ENCODE results near the gene FOXB1.

Gene FOXB1

DNA sequence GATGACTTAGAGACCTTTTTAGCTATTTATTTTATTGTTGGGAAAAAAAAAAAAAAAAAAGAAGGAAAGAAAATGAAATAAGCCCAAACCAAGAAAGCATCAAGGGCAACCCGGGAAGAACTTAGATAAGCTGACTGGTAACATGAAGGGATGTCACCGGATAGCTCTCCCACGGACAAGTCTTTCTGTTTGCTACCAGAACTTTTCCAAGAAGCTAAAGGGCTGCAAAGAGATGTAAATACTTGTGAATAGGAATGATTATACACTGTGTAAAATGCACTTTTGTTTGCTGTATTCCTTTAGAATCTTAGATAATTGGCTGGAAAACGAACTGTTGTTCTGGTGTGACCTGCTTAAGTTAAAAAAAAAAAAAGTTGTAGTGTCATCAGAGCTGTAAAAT lies 2.8 kb downstream of the FOXB1 start:
- H3K4me2 ChIP-seq: peak overlapping the region; percentile 83 to 94 (median 86)
- H3K36me3 ChIP-seq: no peaks in the 10 kb centered on the region
- peak overlapping the region in 4 of 11 experiments; percentile 66 to 72 (median 70); a peak in 6 of 22 replicates for H3K9ac ChIP-seq
- peaks cover 100% of the 10 kb centered on the region in 11 experiments for H3K27me3 ChIP-seq
- peaks cover 10 to 27% (median 21%) of the 10 kb centered on the region in 10 experiments; a peak in 17 of 20 replicates for H3K4me1 ChIP-seq
- peaks cover 0 to 77% (median 21%) of the 10 kb centered on the region in 11 experiments; a peak in 14 of 22 replicates for H4K20me1 ChIP-seq
- no peak for TF ChIP-seq Cebpa-rat (IDR thresholded peaks at IDR 0.05)
- peaks cover 19 to 34% (median 28%) of the 10 kb centered on the region in 11 experiments; a peak in 20 of 22 replicates for H3K9me3 ChIP-seq (replicated peaks in 1 of 11)
- H3K4me3 ChIP-seq: peak overlapping the region; percentile 48 to 72 (median 60); a peak in 19 of 20 replicates
- no peak overlapping the region; a peak in 1 of 22 replicates for H3K27ac ChIP-seq

DNA sequence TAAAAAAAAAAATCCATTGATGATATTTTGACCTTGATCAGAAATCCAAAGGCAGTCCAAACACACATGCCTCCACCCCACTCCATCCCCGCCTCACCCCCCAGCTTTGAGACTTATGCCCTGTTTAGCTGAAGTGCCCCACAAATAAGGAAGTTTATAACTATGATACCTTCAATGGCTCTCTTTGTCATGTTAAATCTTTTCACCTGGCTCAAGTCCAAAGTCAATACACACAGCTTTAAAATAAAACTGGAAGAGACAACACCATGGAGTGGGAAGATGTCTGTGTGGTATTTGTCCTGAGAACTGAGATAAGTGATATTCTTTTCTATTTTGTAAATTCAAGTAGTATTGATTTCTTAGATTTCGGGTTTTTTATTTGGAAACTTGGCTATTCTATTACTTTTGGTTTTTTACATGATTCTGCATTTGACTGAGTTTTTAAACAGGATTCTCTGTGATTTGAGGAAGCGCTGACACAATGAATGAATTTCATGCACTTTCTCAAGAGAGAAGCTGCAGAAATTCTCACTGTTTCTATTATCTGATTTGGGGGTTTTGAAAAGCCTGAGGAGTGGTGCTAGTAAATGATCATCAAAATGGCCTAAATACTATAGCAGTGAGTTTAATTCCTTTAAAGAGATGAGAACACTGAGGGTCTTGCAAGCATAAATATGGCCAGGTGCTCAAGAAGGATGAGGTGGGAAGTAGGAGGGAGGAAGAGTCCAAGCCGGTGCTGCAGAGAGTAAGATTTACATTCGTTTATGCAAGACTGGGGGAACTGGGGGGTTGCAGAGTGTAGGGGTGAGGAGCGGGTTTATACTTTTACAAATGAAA lies 5.2 kb downstream of the FOXB1 start:
- Histone ChIP-seq H4K20me1 (peaks cover 0 to 59% (median 14%) of the 10 kb centered on the region in 11 experiments; a peak in 12 of 22 replicates), H3K4me1 (peaks cover 2 to 16% (median 12%) of the 10 kb centered on the region in 10 experiments; a peak in 16 of 20 replicates), H3K4me2 (no peak overlapping the region), H3K36me3 (no peaks in the 10 kb centered on the region), H3K4me3 (no peak overlapping the region), H3K27ac (no peak overlapping the region), H3K9ac (no peak overlapping the region), H3K27me3 (peaks cover 86 to 96% (median 87%) of the 10 kb centered on the region in 11 experiments), H3K9me3 (replicated peaks in 1 of 11) (peaks cover 12 to 16% (median 14%) of the 10 kb centered on the region in 11 experiments; a peak in 19 of 22 replicates)
- no peak for TF ChIP-seq Cebpa-rat (IDR thresholded peaks at IDR 0.05)

DNA sequence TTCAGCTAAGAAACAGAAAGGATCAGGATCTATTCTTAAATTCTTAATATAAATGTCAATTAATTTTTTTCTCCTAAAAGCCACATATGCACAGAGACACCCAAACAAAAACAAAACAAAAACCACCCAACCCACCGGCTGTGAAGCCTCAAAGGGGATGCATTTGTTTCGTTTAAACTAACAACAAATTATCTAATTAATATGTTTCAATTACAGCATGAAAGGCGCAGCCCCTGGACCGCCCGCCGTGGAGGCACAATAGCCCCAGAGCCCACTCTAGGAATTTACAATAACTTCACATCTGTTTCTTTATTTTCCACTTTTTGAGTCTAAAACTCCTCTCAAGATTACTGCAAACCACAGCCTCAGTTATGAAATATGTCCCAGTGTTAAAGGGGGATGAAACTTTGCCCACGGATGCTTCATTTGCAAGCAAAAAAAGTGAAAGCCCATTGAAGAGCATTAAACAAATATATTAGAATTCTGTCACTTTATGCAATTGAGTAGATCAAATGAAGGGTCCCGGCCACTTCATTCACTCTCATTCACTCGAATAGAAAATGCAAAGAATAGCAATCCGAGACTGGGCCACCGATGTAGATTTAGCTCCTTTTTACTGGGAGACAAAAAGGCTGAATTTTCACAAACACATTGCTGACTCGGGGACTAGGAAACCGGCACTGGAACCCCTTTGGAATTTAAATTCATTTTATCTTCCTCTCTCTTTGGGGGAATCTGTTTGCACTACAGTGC lies 6.0 kb downstream of the FOXB1 start:
- no peaks in the 10 kb centered on the region for H3K36me3 ChIP-seq
- H4K20me1 ChIP-seq: peaks cover 0 to 56% (median 8%) of the 10 kb centered on the region in 11 experiments; a peak in 12 of 22 replicates
- H3K9me3 ChIP-seq (replicated peaks in 1 of 11): peaks cover 4 to 8% (median 6%) of the 10 kb centered on the region in 11 experiments; a peak in 19 of 22 replicates
- H3K4me3 ChIP-seq: no peak overlapping the region
- no peak overlapping the region for H3K9ac ChIP-seq
- H3K4me1 ChIP-seq: peaks cover 0 to 15% (median 10%) of the 10 kb centered on the region in 10 experiments; a peak in 15 of 20 replicates
- H3K4me2 ChIP-seq: no peak overlapping the region
- no peak overlapping the region for H3K27ac ChIP-seq
- TF ChIP-seq Cebpa-rat (IDR thresholded peaks at IDR 0.05): no peak
- H3K27me3 ChIP-seq: peaks cover 77 to 89% (median 79%) of the 10 kb centered on the region in 11 experiments

DNA sequence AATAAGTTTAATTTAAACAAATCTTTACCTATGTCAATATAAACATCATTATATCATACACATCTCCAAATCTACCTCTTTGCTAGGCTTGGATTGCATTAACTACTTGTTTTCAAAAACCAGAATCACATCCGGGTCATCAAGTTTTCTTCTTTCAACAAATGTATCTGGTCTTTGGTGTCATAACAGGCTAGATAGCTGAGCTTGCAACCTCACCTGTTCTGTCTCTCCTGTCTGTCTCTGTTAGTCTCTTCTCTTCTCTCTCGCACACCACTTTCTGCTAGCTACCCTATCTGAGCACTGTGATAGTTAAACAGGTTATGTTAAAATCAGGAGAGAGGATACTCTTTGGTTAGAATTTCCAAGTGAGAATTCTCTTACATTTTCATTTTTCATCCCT lies 6.7 kb downstream of the FOXB1 start:
- no peaks in the 10 kb centered on the region for H3K36me3 ChIP-seq
- TF ChIP-seq Cebpa-rat (IDR thresholded peaks at IDR 0.05): no peak
- peaks cover 0 to 49% (median 5%) of the 10 kb centered on the region in 11 experiments; a peak in 11 of 22 replicates for H4K20me1 ChIP-seq
- H3K27ac ChIP-seq: no peak overlapping the region
- peaks cover 2 to 10% (median 7%) of the 10 kb centered on the region in 10 experiments; a peak in 16 of 20 replicates for H3K4me1 ChIP-seq
- H3K4me3 ChIP-seq: no peak overlapping the region
- peaks cover 70 to 82% (median 72%) of the 10 kb centered on the region in 11 experiments for H3K27me3 ChIP-seq
- no peak overlapping the region for H3K4me2 ChIP-seq
- H3K9me3 ChIP-seq (replicated peaks in 1 of 11): peaks cover 0 to under 1% (median 0%) of the 10 kb centered on the region in 11 experiments; a peak in 3 of 22 replicates
- H3K9ac ChIP-seq: no peak overlapping the region

DNA sequence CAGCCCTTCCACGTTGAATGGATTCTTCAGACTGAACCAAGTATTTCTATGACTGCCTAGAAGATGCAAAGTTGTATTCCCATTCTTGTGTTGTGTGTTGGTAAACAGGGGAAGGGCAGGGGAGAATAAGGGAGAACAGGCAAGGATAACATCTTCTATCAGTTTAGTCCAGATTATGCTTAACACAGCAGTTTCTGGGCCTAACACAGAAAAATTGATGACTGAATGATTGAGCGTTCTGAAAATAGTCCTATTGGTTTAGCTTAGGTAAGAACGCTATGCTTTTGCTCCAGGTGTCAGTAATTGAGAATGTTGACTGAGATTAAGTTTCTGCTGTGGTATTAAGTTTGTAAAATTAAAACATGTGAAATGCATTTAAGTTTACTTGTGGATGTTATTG lies 8.6 kb downstream of the FOXB1 start:
- 0 out of 22 replicates have a peak, but pooled peaks cover 0 to 6% (median 0%) of the 10 kb centered on the region in 11 experiments for H3K9me3 ChIP-seq (replicated peaks in 1 of 11)
- H3K4me1 ChIP-seq: peaks cover 0 to 21% (median 5%) of the 10 kb centered on the region in 10 experiments; a peak in 14 of 20 replicates
- TF ChIP-seq Cebpa-rat (IDR thresholded peaks at IDR 0.05): no peak

DNA sequence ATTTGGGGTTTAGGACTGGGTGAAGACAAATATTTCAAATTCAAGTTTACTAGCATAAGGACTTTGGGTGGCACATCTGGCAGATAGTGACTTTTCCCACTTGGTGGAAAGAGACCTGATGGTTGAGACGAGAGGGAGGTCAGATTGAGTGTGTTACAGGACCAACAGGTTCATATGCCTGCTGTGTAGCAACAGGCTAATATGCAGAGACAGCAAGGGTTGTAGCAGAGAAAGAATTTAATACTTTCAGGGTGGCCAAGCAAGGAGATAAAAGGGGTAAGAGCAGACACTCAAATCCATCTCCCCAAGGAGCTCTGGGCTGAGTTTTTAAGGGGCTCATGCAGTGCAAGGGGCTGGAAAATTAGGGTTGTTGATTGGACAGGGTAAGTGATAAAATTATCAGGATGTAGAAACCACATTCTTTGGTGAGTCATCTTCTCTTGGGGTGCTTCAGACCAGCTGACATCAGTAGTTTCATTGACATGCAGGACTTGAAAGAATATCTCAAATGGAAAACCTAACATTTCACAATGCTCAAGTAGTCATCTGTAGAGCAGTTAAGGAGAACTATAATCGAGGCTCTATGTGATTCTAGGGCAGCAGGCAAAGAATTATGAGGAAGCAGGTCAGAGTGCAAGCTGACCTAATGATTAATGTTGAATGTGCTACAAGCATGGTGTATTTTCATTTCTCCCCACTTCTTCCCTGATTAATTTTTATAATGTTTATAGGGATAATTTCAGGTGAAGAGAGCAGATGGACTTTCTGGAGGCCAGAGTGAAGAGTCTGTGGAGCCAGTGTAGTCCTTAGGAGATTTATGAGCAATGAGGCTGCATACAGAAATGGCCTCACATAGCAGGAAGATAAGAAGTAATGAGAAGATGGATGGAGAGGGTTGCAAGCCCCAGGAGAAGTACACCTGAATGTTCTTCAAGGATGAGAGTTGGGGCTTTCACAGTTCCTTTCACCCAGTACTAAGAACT lies 13.7 kb downstream of the FOXB1 start:
- Histone ChIP-seq H3K4me3 (no peak overlapping the region), H3K36me3 (no peaks in the 10 kb centered on the region), H3K27ac (peak overlapping the region; percentile 26 to 81 (median 56); a peak in 21 of 22 replicates), H3K27me3 (peaks cover under 1 to 12% (median 2%) of the 10 kb centered on the region in 11 experiments; a peak in 21 of 22 replicates), H3K9ac (peak overlapping the region in 3 of 11 experiments; percentile 19 to 56 (median 43); a peak in 4 of 22 replicates), H3K9me3 (replicated peaks in 1 of 11) (0 out of 22 replicates have a peak, but pooled peaks cover 0 to 6% (median 0%) of the 10 kb centered on the region in 11 experiments), H3K4me1 (peaks cover 0 to 47% (median 18%) of the 10 kb centered on the region in 10 experiments; a peak in 17 of 20 replicates), H4K20me1 (no peaks in the 10 kb centered on the region), H3K4me2 (peak overlapping the region; percentile 6 to 87 (median 59); a peak in 21 of 22 replicates)
- peak in 7 of 11 experiments; percentile 7 to 37 (median 28); a peak in 5 of 22 replicates for TF ChIP-seq Cebpa-rat (IDR thresholded peaks at IDR 0.05)

More for the DNA sequence above, 8.6 kb downstream of the FOXB1 start:
- Histone ChIP-seq H4K20me1 (peaks cover 0 to 34% (median 0%) of the 10 kb centered on the region in 11 experiments; a peak in 6 of 22 replicates), H3K4me2 (no peak overlapping the region), H3K36me3 (no peaks in the 10 kb centered on the region), H3K4me3 (no peak overlapping the region), H3K27me3 (peaks cover 52 to 63% (median 53%) of the 10 kb centered on the region in 11 experiments), H3K9ac (no peak overlapping the region), H3K27ac (no peak overlapping the region)

DNA sequence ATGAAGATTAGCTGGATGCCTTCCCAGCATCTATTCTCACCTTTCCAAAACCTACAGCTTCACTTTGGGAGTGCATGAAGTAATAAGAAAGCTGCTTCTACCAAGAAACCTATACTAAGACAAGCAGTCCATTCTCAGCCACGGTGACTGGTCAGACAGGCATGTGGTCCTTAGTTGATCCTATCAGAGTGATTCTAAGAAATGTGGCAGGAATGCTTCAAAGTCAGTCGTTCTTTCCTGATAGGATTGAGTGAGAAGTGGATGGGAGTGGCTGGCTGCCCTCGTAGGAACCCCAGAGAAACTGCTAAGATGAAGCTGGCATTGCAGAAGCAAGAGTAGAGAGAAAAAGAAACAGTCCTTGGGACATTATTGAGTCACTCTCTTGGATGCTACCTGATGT lies 16.6 kb downstream of the FOXB1 start:
- Histone ChIP-seq H3K4me3 (no peak overlapping the region), H3K36me3 (no peaks in the 10 kb centered on the region), H3K4me1 (peaks cover 0 to 53% (median 18%) of the 10 kb centered on the region in 10 experiments; a peak in 17 of 20 replicates), H3K27me3 (no peaks in the 10 kb centered on the region), H3K4me2 (peak overlapping the region in 1 of 11 experiments; percentile 60; a peak in 1 of 22 replicates), H3K9me3 (replicated peaks in 1 of 11) (0 out of 22 replicates have a peak, but pooled peaks cover 0 to 6% (median 0%) of the 10 kb centered on the region in 11 experiments), H3K27ac (peak overlapping the region in 1 of 11 experiments; percentile 27; a peak in 1 of 22 replicates), H4K20me1 (no peaks in the 10 kb centered on the region), H3K9ac (no peak overlapping the region)
- no peak for TF ChIP-seq Cebpa-rat (IDR thresholded peaks at IDR 0.05)

All from BLaER1 treated with 17β-estradiol and CSF1 and Interleukin-3, amounts not matched to agents 10 nM and 100 nM (cell line).